ENCODE results near the gene CCDC6. TPM values are rescaled to one million over a fixed set of nuclear protein-coding genes. Genes with fewer than 3 reads are reported as not detected.

The CCDC6 gene
- polyA plus RNA-seq, 3 donors: 4.2 to 13.5 (median 6.2) TPM

GRCh38 chr10:59926086-59926485 is 19.7 kb upstream of the CCDC6 start:
- peaks cover 14 to 17% (median 15%) of the 10 kb centered on the region in 7 donors for H3K9me3 Mint-ChIP-seq

GRCh38 chr10:59922907-59923306 is 16.6 kb upstream of the CCDC6 start:
- Histone ChIP-seq H3K27ac (ENCODE audit: low read depth in 1 of 2, low read length in 2 of 2) (no peak overlapping the region), H3K4me2 (replicated peaks; ENCODE audit: extremely low read depth, low read length, poor library complexity, severe bottlenecking) (no peak overlapping the region), H3K4me3 (replicated peaks in 1 of 3; ENCODE audit: low read depth in 2 of 3, low read length in 3 of 3) (no peak overlapping the region), H3K79me2 (ENCODE audit: insufficient read depth, low read length) (no peaks in the 10 kb centered on the region), H3K4me1 (ENCODE audit: control insufficient read depth in 1 of 2, insufficient read depth in 2 of 2, low read length in 2 of 2) (no peaks in the 10 kb centered on the region), H3K9me3 (replicated peaks in 1 of 2; ENCODE audit: control insufficient read depth in 1 of 2, insufficient read depth in 1 of 2, low read length in 2 of 2) (no peaks in the 10 kb centered on the region), H3K36me3 (replicated peaks in 1 of 2; ENCODE audit: control insufficient read depth in 1 of 2, insufficient read depth in 2 of 2, low read length in 2 of 2) (no peaks in the 10 kb centered on the region), H4K20me1 (ENCODE audit: insufficient read depth, low read length) (no peaks in the 10 kb centered on the region), H3K9ac (ENCODE audit: insufficient read depth, low read length, poor library complexity, severe bottlenecking) (no peak overlapping the region), H3K27me3 (ENCODE audit: control insufficient read depth in 2 of 2, insufficient read depth in 2 of 2, low read length in 2 of 2) (no peaks in the 10 kb centered on the region), H2AFZ (ENCODE audit: insufficient read depth, low read depth, low read length, poor library complexity, severe bottlenecking) (no peak overlapping the region)
- Mint-ChIP-seq H3K36me3 (no peaks in the 10 kb centered on the region), H3K27me3 (ENCODE audit: low read depth in 3 of 3) (peaks cover 0 to 2% (median 0%) of the 10 kb centered on the region in 3 donors), H3K4me1 (peaks cover 3% of the 10 kb centered on the region), H3K4me3 (no peak overlapping the region), H3K27ac (no peak overlapping the region), H3K9me3 (peaks cover 12 to 17% (median 14%) of the 10 kb centered on the region in 7 donors)
- TF ChIP-seq CTCF (IDR thresholded peaks at IDR 0.05): no peak
- no CpG with 5 or more reads among the region's 3 CpGs for WGBS (ENCODE audit: insufficient coverage)
- DNase-seq: no peak
- intact Hi-C loops (cut with micrococcal nuclease): no loop called here

More at GRCh38 chr10:59926086-59926485, 19.7 kb upstream of the CCDC6 start:
- no CpG with 5 or more reads among the region's 2 CpGs for WGBS (ENCODE audit: insufficient coverage)
- Histone ChIP-seq H3K9ac (ENCODE audit: insufficient read depth, low read length, poor library complexity, severe bottlenecking) (no peak overlapping the region), H2AFZ (ENCODE audit: insufficient read depth, low read depth, low read length, poor library complexity, severe bottlenecking) (no peak overlapping the region), H3K27me3 (ENCODE audit: control insufficient read depth in 2 of 2, insufficient read depth in 2 of 2, low read length in 2 of 2) (no peaks in the 10 kb centered on the region), H3K4me2 (replicated peaks; ENCODE audit: extremely low read depth, low read length, poor library complexity, severe bottlenecking) (no peak overlapping the region), H3K4me3 (replicated peaks in 1 of 3; ENCODE audit: low read depth in 2 of 3, low read length in 3 of 3) (no peak overlapping the region), H4K20me1 (ENCODE audit: insufficient read depth, low read length) (no peaks in the 10 kb centered on the region), H3K4me1 (ENCODE audit: control insufficient read depth in 1 of 2, insufficient read depth in 2 of 2, low read length in 2 of 2) (no peaks in the 10 kb centered on the region), H3K79me2 (ENCODE audit: insufficient read depth, low read length) (no peaks in the 10 kb centered on the region), H3K27ac (ENCODE audit: low read depth in 1 of 2, low read length in 2 of 2) (no peak overlapping the region), H3K36me3 (replicated peaks in 1 of 2; ENCODE audit: control insufficient read depth in 1 of 2, insufficient read depth in 2 of 2, low read length in 2 of 2) (no peaks in the 10 kb centered on the region), H3K9me3 (replicated peaks in 1 of 2; ENCODE audit: control insufficient read depth in 1 of 2, insufficient read depth in 1 of 2, low read length in 2 of 2) (no peaks in the 10 kb centered on the region)
- no peak for DNase-seq
- Mint-ChIP-seq H3K27ac (no peak overlapping the region), H3K27me3 (ENCODE audit: low read depth in 3 of 3) (peaks cover 0 to 2% (median 2%) of the 10 kb centered on the region in 3 donors), H3K4me1 (no peaks in the 10 kb centered on the region), H3K4me3 (no peak overlapping the region), H3K36me3 (no peaks in the 10 kb centered on the region)
- TF ChIP-seq CTCF (IDR thresholded peaks at IDR 0.05): no peak
- intact Hi-C loops (cut with micrococcal nuclease): no loop called here
